Progenitor cell of endocrine pancreas (in vitro differentiated cells): ENCODE data around the gene C20orf144. TPM values are rescaled to one million over a fixed set of nuclear protein-coding genes. Genes with fewer than 3 reads are reported as not detected.

ENCODE experiments used
- DNase-seq: peaks from one replicate; pipeline ENCODE4 v3.0.0; 2021; ENCODE audit warnings: low spot score; ENCODE audit not compliant: unreplicated experiment
- H3K27ac Mint-ChIP-seq: 2 replicates; pipeline ENCODE4 v1.8.0; 2021; ENCODE audit warnings: mild to moderate bottlenecking, moderate library complexity, mixed read lengths
- H3K27me3 Mint-ChIP-seq: 2 replicates; pipeline ENCODE4 v1.8.0; 2021; ENCODE audit warnings: mixed read lengths
- H3K36me3 Mint-ChIP-seq: 2 replicates; pipeline ENCODE4 v1.8.0; 2022; ENCODE audit warnings: mixed read lengths; ENCODE audit not compliant: insufficient read depth
- H3K4me1 Mint-ChIP-seq: 2 replicates; pipeline ENCODE4 v1.8.0; 2021; ENCODE audit warnings: low read depth, mixed read lengths
- H3K4me3 Mint-ChIP-seq: 2 replicates; pipeline ENCODE4 v1.8.0; 2021; ENCODE audit warnings: low read depth, mild to moderate bottlenecking, moderate library complexity, mixed read lengths
- H3K9me3 Mint-ChIP-seq: 2 replicates; pipeline ENCODE4 v1.8.0; 2021; ENCODE audit warnings: low read depth, mixed read lengths
- total RNA-seq: library from RNA; stranded (reverse); gene quantifications from 2 replicates; pipeline ENCODE4 v1.2.1, GENCODE V29; 2021
- TF ChIP-seq, protein P1 (sequence below): fragments of 200-600 bp; sonication (generic); IDR thresholded peaks from one replicate; pipeline ENCODE4 v1.5.0; 2021; ENCODE audit warnings: antibody characterized with exemption, mild to moderate bottlenecking; ENCODE audit not compliant: unreplicated experiment

The C20orf144 gene
- total RNA-seq, 1 donor from 2014 or later = not detected

DNA sequence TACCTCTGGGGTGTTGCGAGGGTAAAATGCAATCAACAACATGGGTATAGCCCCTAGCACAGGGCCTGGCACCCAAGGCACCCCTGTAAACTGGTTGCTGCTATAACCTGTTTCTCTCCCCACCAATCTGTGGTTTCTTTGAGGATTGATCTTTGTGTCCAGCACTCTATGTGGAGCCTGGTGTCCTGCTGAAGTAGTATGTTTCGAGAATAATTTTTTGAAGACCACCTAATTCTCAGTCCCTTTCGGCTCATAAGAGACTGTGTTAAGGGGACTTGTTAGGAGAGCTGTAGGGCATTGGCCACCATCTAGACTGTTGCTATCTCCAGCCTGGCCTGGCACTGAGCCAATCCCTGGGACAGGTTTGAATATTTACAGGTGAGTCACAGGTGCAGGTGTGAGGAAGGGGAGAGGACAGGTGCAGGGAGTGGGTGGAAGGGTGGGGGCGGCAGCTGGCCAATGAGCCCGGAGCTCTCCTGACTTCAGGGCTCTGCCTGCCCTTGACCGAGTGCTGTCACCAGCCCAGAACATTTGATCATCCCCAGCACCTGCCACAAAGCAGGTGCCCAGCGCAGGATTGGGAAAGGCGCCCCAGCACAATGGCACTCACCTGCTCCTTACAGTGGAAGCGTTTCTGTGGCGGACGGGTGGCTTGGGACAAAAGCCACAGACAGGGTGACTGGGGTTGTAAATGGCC, 8.1 kb upstream of the C20orf144 start:
- H3K4me3 Mint-ChIP-seq = peak overlapping the region; percentile 12
- H3K27ac Mint-ChIP-seq = peak overlapping the region; percentile 93
- DNase-seq = no peak
- no peaks in the 10 kb centered on the region for H3K9me3 Mint-ChIP-seq
- H3K4me1 Mint-ChIP-seq = peaks cover 56% of the 10 kb centered on the region
- H3K27me3 Mint-ChIP-seq = no peaks in the 10 kb centered on the region
- TF ChIP-seq, protein P1, sequence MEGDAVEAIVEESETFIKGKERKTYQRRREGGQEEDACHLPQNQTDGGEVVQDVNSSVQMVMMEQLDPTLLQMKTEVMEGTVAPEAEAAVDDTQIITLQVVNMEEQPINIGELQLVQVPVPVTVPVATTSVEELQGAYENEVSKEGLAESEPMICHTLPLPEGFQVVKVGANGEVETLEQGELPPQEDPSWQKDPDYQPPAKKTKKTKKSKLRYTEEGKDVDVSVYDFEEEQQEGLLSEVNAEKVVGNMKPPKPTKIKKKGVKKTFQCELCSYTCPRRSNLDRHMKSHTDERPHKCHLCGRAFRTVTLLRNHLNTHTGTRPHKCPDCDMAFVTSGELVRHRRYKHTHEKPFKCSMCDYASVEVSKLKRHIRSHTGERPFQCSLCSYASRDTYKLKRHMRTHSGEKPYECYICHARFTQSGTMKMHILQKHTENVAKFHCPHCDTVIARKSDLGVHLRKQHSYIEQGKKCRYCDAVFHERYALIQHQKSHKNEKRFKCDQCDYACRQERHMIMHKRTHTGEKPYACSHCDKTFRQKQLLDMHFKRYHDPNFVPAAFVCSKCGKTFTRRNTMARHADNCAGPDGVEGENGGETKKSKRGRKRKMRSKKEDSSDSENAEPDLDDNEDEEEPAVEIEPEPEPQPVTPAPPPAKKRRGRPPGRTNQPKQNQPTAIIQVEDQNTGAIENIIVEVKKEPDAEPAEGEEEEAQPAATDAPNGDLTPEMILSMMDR = no peak
- H3K36me3 Mint-ChIP-seq = peaks cover under 1% of the 10 kb centered on the region

DNA sequence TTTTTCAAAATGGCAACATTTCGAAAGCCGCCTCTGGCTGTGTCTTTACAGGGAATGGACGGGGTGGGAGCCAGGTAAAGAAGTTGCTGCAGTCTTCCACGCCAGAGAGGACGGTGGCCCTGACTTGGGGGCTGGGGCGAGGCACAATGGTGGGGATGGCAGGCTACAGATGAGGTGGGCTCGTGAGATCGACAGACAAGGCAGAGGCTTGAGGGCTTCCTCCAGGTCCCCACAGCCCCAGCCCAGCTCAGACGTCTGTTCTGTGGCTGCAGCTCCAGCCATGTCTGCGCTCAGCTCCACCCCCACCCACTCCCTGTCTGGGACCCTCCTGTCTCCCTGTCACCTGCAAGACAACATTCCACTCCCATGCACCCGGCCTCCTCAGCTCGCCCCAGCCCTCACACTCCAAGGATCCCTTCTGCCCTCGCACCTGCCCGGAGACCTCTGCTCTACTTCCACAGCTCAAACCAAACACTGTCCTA, 7.4 kb upstream of the C20orf144 start:
- Mint-ChIP-seq H3K27me3 (no peaks in the 10 kb centered on the region), H3K27ac (peak overlapping the region; percentile 93), H3K9me3 (no peaks in the 10 kb centered on the region), H3K4me3 (no peak overlapping the region), H3K36me3 (peaks cover 2% of the 10 kb centered on the region), H3K4me1 (peaks cover 49% of the 10 kb centered on the region)
- no peak for DNase-seq
- TF ChIP-seq, protein P1 = no peak

DNA sequence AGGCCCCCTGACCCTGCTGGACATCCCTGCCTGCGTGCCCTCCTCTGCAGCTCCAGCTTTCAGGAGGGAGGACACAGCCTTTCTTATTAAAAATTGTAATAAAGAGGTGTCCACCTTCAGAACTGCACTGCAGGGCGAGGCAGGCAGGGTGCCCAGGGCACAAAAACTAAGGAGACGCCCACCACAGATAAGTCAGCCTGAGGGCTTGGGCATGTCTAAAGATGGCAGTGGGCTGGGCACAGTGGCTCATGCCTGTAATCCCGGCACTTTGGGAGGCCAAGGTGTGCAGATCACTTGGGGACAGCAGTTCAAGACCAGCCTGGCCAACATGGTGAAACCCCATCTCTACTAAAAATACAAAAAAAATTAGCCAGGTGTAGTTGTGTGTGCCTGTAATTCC, 7.0 kb upstream of the C20orf144 start:
- Mint-ChIP-seq H3K36me3 (peaks cover 2% of the 10 kb centered on the region), H3K27ac (peak overlapping the region; percentile 93), H3K4me1 (peaks cover 47% of the 10 kb centered on the region), H3K27me3 (no peaks in the 10 kb centered on the region), H3K4me3 (no peak overlapping the region), H3K9me3 (no peaks in the 10 kb centered on the region)
- no peak for DNase-seq
- TF ChIP-seq, protein P1 = no peak

DNA sequence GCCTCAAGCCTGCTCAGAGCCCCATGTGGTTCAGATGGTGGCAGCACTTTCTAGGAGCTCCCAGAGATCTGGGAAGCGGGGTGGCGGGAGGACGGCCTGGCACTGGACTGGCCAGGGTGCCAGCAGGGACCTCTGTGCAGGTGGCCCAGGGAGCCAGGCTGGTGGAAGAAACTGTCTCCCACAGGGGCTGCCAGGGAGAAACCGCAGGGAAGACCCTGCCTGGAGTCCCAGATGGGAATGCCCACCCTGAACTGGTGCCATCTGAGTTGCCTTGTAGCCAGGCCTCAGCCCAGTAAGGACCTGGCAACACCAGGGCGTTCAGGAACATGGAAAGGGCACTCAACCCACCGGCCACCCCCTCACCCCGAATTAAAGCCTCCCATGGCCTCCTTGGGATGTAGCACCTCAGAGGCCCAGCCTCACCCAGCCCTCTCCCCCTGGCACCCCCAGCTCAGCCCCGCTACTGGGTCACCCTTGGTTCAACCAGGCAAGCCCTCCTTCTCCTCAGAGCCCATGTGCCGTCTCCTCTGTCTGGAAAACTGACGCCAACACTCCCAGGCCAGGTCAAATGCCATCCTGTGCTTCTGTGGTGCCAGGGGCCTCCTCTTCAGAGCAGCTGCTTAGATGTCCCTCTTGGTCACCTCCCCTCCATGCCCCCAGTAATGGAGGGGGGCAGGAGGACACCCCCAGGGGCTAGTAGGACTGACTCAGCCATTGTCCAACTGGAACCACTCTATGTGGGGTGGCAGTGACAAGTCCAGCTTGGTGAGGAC, 5.9 kb upstream of the C20orf144 start:
- no peak overlapping the region for H3K4me3 Mint-ChIP-seq
- no peaks in the 10 kb centered on the region for H3K9me3 Mint-ChIP-seq
- H3K4me1 Mint-ChIP-seq = peaks cover 40% of the 10 kb centered on the region
- peak overlapping the region; percentile 59 for H3K27ac Mint-ChIP-seq
- no peaks in the 10 kb centered on the region for H3K27me3 Mint-ChIP-seq
- H3K36me3 Mint-ChIP-seq = peaks cover 4% of the 10 kb centered on the region
- DNase-seq = no peak
- TF ChIP-seq, protein P1 = no peak

DNA sequence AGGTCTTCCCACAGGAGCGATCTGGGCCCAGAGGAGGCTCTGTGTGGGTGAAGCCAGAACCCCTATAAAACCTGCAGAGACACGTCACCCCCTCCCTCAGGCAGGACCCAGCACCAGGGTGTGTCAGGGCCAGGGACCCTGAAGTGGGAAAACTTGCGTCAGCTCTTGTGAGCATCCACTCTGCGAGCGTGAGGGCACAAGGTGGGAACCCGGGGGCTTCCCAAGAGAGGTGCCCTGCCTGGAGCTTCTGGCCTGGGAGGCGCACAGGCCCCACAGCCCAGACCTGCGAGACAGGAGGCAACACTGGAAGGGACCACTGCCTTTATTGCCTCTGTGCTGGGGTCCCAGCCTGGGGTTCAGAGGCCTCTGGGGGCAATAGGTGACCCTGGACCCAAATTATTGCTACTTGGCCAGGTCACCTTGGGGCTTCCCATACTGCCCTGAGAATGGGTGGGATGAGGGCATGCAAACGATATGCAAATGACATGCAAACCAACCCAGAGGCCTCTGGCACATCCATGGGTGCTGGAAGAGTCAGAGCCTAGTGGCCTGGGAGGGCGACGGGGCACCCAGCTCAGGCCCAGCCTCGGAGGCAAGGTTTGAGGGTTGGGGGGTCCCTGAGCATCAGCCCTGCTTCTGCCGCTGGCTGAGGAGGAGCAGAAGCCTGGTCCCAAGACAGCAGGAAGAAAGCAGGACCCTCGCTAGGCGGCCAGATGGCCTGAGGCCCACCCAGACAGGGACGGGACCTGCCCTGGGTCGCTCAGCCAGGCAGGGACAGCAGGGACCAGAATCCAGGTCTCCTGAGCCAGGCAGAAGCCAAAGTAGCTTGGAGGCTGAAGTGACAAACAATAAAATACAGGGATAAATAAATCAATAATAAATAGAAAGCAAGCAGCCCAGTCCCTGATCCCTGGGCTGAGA, 5.1 kb upstream of the C20orf144 start:
- peak overlapping the region; percentile 59 for H3K27ac Mint-ChIP-seq
- H3K4me3 Mint-ChIP-seq = no peak overlapping the region
- H3K4me1 Mint-ChIP-seq = peaks cover 32% of the 10 kb centered on the region
- TF ChIP-seq, protein P1 = no peak
- H3K27me3 Mint-ChIP-seq = no peaks in the 10 kb centered on the region
- no peak for DNase-seq
- peaks cover 4% of the 10 kb centered on the region for H3K36me3 Mint-ChIP-seq
- H3K9me3 Mint-ChIP-seq = no peaks in the 10 kb centered on the region
